IMR-90 (cell line): ENCODE data around the gene FERMT2.

Source experiments
- BHLHE40 ChIP-seq: fragments of 150-350 bp; IDR thresholded peaks from 2 replicates; pipeline ENCODE4 v1.6.1; 2016; ENCODE audit warnings: mild to moderate bottlenecking, low read depth, low read length
- CEBPB ChIP-seq: IDR thresholded peaks from 2 replicates; pipeline ENCODE4 v1.6.1; 2012; ENCODE audit warnings: low read depth, low read length, improper control_type of control experiment
- CTCF ChIP-seq: conservative IDR thresholded peaks from 2 replicates; pipeline ENCODE4 v1.5.1; 2012; ENCODE audit warnings: mild to moderate bottlenecking, low read depth, low read length, improper control_type of control experiment
- ELK1 ChIP-seq: fragments of 150-350 bp; IDR thresholded peaks from 2 replicates; pipeline ENCODE4 v1.6.1; 2016; ENCODE audit warnings: low read depth, mild to moderate bottlenecking, low read length, moderate library complexity, borderline replicate concordance
- FOS ChIP-seq: fragments of 150-350 bp; IDR thresholded peaks from 2 replicates; pipeline ENCODE4 v1.6.1; 2016; ENCODE audit warnings: low read depth, low read length
- MAFK ChIP-seq: IDR thresholded peaks from 2 replicates; pipeline ENCODE4 v1.6.1; 2012; ENCODE audit warnings: low read depth, low read length, improper control_type of control experiment
- MAZ ChIP-seq: IDR thresholded peaks from 2 replicates; pipeline ENCODE4 v1.6.1; 2012; ENCODE audit warnings: low read depth, mild to moderate bottlenecking, low read length, improper control_type of control experiment, moderate library complexity, borderline replicate concordance
- POLR2A ChIP-seq: IDR thresholded peaks from 2 replicates; pipeline ENCODE4 v1.6.1; 2012; ENCODE audit warnings: mild to moderate bottlenecking, low read depth, low read length
- RAD21 ChIP-seq: IDR thresholded peaks from 2 replicates; pipeline ENCODE4 v1.6.1; 2012; ENCODE audit warnings: low read length, improper control_type of control experiment
- RCOR1 ChIP-seq: IDR thresholded peaks from 2 replicates; pipeline ENCODE4 v1.6.1; 2012; ENCODE audit warnings: mild to moderate bottlenecking, low read length, improper control_type of control experiment; ENCODE audit not compliant: insufficient replicate concordance
- USF2 ChIP-seq: fragments of 150-350 bp; IDR thresholded peaks from 2 replicates; pipeline ENCODE4 v1.6.1; 2017; ENCODE audit warnings: mild to moderate bottlenecking, antibody characterized with exemption, low read length, low read depth

- TF ChIP-seq CTCF, result no peak
- TF ChIP-seq USF2, result no peak
- TF ChIP-seq POLR2A, result no peak
- TF ChIP-seq RCOR1, result no peak
- no peak for TF ChIP-seq MAZ
- TF ChIP-seq MAFK, result no peak
- TF ChIP-seq RAD21, result no peak
- peak; percentile 39; the same call in 1 of the 2 replicates for TF ChIP-seq CEBPB
- TF ChIP-seq ELK1, result no peak
- TF ChIP-seq FOS, result no peak
- TF ChIP-seq BHLHE40, result no peak; the same call in 1 of the 2 replicates
Observed at GRCh38 chr14:52919971-52920370, 30.9 kb downstream of the FERMT2 start.
